H1 (cell line): ENCODE measurements around the gene SNRPN. TPM values are rescaled to one million over a fixed set of nuclear protein-coding genes. Genes with fewer than 3 reads are reported as not detected.

Experiments
- CTCF ChIA-PET: fragments of 300-600 bp; sonication (Branson Sonifier 250); formaldehyde crosslinking; loops from one replicate; lab custom pipeline; 2021; ENCODE audit not compliant: partially characterized antibody; lab: Charles Lee
- POLR2A ChIA-PET: fragments of 300-600 bp; sonication (Branson Sonifier 250); formaldehyde crosslinking; loops from one replicate; lab custom pipeline; 2021; ENCODE audit warnings: inconsistent platforms; ENCODE audit not compliant: partially characterized antibody; lab: Charles Lee
- DNase-seq, 2 experiments: peaks; one replicate each; pipeline versions ENCODE4 v3.0.0 to v3.0.0-alpha.2; 2010 to 2022; ENCODE audit warnings: low spot score in 2 of 2, low read depth in 1 of 2, mixed read lengths in 1 of 2
- FAIRE-seq: peaks from 2 replicates; lab custom pipeline; 2011; peaks lifted over from hg19 to GRCh38; lab: Jason Lieb, UNC
- H2AFZ ChIP-seq: 2 replicates; pipeline ENCODE4 v1.8.1; 2012; ENCODE audit warnings: low read length, inconsistent platforms
- H2AK5ac ChIP-seq: 2 replicates; pipeline ENCODE4 v1.6.1; 2013; ENCODE audit warnings: low read depth, low read length
- H2BK120ac ChIP-seq: replicated peaks from 2 replicates; pipeline ENCODE3; 2013; ENCODE audit warnings: low read depth, low read length, inconsistent platforms
- H2BK12ac ChIP-seq: 2 replicates; pipeline ENCODE4 v1.6.1; 2013; ENCODE audit warnings: low read depth, low read length
- H2BK15ac ChIP-seq: 2 replicates; pipeline ENCODE4 v1.6.1; 2013; ENCODE audit warnings: low read length
- H2BK20ac ChIP-seq: 2 replicates; pipeline ENCODE4 v1.6.1; 2013; ENCODE audit warnings: low read length
- H2BK5ac ChIP-seq: 2 replicates; pipeline ENCODE4 v1.6.1; 2013; ENCODE audit warnings: low read depth, low read length
- H3K14ac ChIP-seq: 2 replicates; pipeline ENCODE4 v1.6.1; 2013; ENCODE audit warnings: inconsistent platforms; ENCODE audit not compliant: insufficient read length
- H3K18ac ChIP-seq: 2 replicates; pipeline ENCODE4 v1.6.1; 2013; ENCODE audit warnings: low read length; ENCODE audit errors: extremely low read depth
- H3K23ac ChIP-seq: 2 replicates; pipeline ENCODE4 v1.6.1; 2013; ENCODE audit warnings: inconsistent platforms; ENCODE audit not compliant: insufficient read length
- H3K23me2 ChIP-seq: 2 replicates; pipeline ENCODE4 v1.6.1; 2013; ENCODE audit warnings: low read depth, low read length
- H3K27ac ChIP-seq: 2 replicates; pipeline ENCODE4 v1.6.1; 2011; ENCODE audit warnings: low read depth, low read length, inconsistent platforms
- H3K27me3 ChIP-seq, 4 experiments: replicated peaks in 1 of 4; 1 replicate in 1 of 4; 2 replicates in 3 of 4; pipeline versions ENCODE4 v1.6.1 to v1.8.1; 2011 to 2013; ENCODE audit warnings: low read length in 3 of 4, mild to moderate bottlenecking in 3 of 4, inconsistent platforms in 2 of 4, mixed read lengths in 2 of 4, moderate library complexity in 1 of 4; ENCODE audit not compliant: control insufficient read depth in 3 of 4, insufficient read depth in 3 of 4; ENCODE audit errors: extremely low read depth in 1 of 4
- H3K36me3 ChIP-seq, 4 experiments: 2 replicates each; pipeline versions ENCODE4 v1.6.1 to v1.8.1; 2011 to 2013; ENCODE audit warnings: mild to moderate bottlenecking in 4 of 4, low read length in 3 of 4, moderate library complexity in 2 of 4, control low read depth in 1 of 4, inconsistent platforms in 1 of 4; ENCODE audit not compliant: insufficient read depth in 4 of 4, control insufficient read depth in 2 of 4
- H3K4ac ChIP-seq: replicated peaks from 2 replicates; pipeline ENCODE3; 2013; ENCODE audit warnings: low read length, low read depth, mixed read lengths, inconsistent platforms; ENCODE audit not compliant: insufficient read length
- H3K4me1 ChIP-seq, 4 experiments: replicated peaks in 1 of 4; 1 replicate in 1 of 4; 2 replicates in 3 of 4; pipeline versions ENCODE4 v1.6.1 to v1.8.1; 2011 to 2013; ENCODE audit warnings: low read length in 3 of 4, inconsistent platforms in 2 of 4, mixed read lengths in 1 of 4; ENCODE audit not compliant: insufficient read depth in 4 of 4, control insufficient read depth in 3 of 4
- H3K4me2 ChIP-seq, 2 experiments: 2 replicates each; pipeline versions ENCODE4 v1.6.1 to v1.8.1; 2011 to 2013; ENCODE audit warnings: low read depth in 2 of 2, low read length in 2 of 2, control low read depth in 1 of 2, inconsistent platforms in 1 of 2, mild to moderate bottlenecking in 1 of 2; ENCODE audit not compliant: insufficient read depth in 1 of 2
- H3K4me3 ChIP-seq, 4 experiments: fragments of 200-600, 300-600 bp in 1 of 4; sonication (generic), shearing (Covaris generic), sonication (Bioruptor Twin) in 1 of 4; 2 replicates each; pipeline versions ENCODE4 v1.5.1 to v1.8.1; 2011 to 2016; ENCODE audit warnings: low read length in 4 of 4, low read depth in 3 of 4, control low read depth in 2 of 4, inconsistent platforms in 2 of 4, mild to moderate bottlenecking in 2 of 4, mixed read lengths in 1 of 4, moderate library complexity in 1 of 4; ENCODE audit not compliant: insufficient read depth in 2 of 4; ENCODE audit errors: extremely low read depth in 1 of 4
- H3K56ac ChIP-seq: replicated peaks from 2 replicates; pipeline ENCODE3; 2013; ENCODE audit warnings: low read depth, mild to moderate bottlenecking, mixed read lengths, low read length, inconsistent platforms; ENCODE audit not compliant: insufficient read length
- H3K79me1 ChIP-seq: 2 replicates; pipeline ENCODE4 v1.6.1; 2013; ENCODE audit warnings: low read depth, low read length, control low read depth
- H3K79me2 ChIP-seq, 2 experiments: 2 replicates each; pipeline versions ENCODE4 v1.6.1 to v1.8.1; 2012 to 2013; ENCODE audit warnings: low read length in 2 of 2, mild to moderate bottlenecking in 2 of 2, inconsistent platforms in 1 of 2; ENCODE audit not compliant: insufficient read depth in 2 of 2, control insufficient read depth in 1 of 2
- H3K9ac ChIP-seq, 4 experiments: replicated peaks in 1 of 4; 1 replicate in 1 of 4; 2 replicates in 3 of 4; pipeline versions ENCODE4 v1.6.1 to v1.8.1; 2011 to 2013; ENCODE audit warnings: low read depth in 3 of 4, low read length in 3 of 4, control low read depth in 2 of 4, mild to moderate bottlenecking in 2 of 4, moderate library complexity in 2 of 4, inconsistent platforms in 1 of 4; ENCODE audit errors: extremely low read depth in 1 of 4
- H3K9me3 ChIP-seq, 2 experiments: 2 replicates each; pipeline versions ENCODE4 v1.6.1 to v1.8.1; 2012 to 2013; ENCODE audit warnings: mild to moderate bottlenecking in 2 of 2, moderate library complexity in 2 of 2, control low read depth in 1 of 2, inconsistent platforms in 1 of 2, low read depth in 1 of 2, low read length in 1 of 2, mixed read lengths in 1 of 2; ENCODE audit not compliant: insufficient read depth in 2 of 2
- H4K20me1 ChIP-seq, 2 experiments: replicated peaks in 1 of 2; 2 replicates each; pipeline versions ENCODE3 to v1.8.1; 2011 to 2013; ENCODE audit warnings: inconsistent platforms in 2 of 2, low read length in 2 of 2, mild to moderate bottlenecking in 1 of 2; ENCODE audit not compliant: insufficient read depth in 2 of 2, control insufficient read depth in 1 of 2
- H4K5ac ChIP-seq: 2 replicates; pipeline ENCODE4 v1.6.1; 2013; ENCODE audit warnings: low read length, low read depth, mixed read lengths, inconsistent platforms; ENCODE audit not compliant: insufficient read length
- H4K8ac ChIP-seq: 2 replicates; pipeline ENCODE4 v1.8.0; 2013; ENCODE audit warnings: mild to moderate bottlenecking, moderate library complexity, low read length, inconsistent platforms; ENCODE audit not compliant: insufficient read depth; ENCODE audit errors: extremely low read depth
- H4K91ac ChIP-seq: replicated peaks from 2 replicates; pipeline ENCODE3; 2013; ENCODE audit warnings: low read length, mixed read lengths, inconsistent platforms; ENCODE audit not compliant: insufficient read length
- ASH2L ChIP-seq: fragments of 200-600, 300-600 bp; sonication (generic); IDR thresholded peaks from one replicate; pipeline ENCODE4 v1.7.1; 2017; ENCODE audit warnings: low read length
- BRCA1 ChIP-seq: IDR thresholded peaks from 2 replicates; pipeline ENCODE4 v1.6.1; 2012; ENCODE audit warnings: low read depth, low read length, improper control_type of control experiment
- EGR1 ChIP-seq: IDR thresholded peaks from 2 replicates; pipeline ENCODE4 v1.6.1; 2011; ENCODE audit warnings: low read depth, low read length, borderline replicate concordance
- EP300 ChIP-seq, 2 experiments: IDR thresholded peaks; 1 replicate in 1 of 2; 2 replicates in 1 of 2; pipeline ENCODE4 v1.6.1; 2011 to 2012; ENCODE audit warnings: low read depth in 2 of 2, low read length in 2 of 2, mild to moderate bottlenecking in 2 of 2, borderline replicate concordance in 1 of 2, inconsistent platforms in 1 of 2, moderate library complexity in 1 of 2
- FOSL1 ChIP-seq: IDR thresholded peaks from 2 replicates; pipeline ENCODE4 v1.6.1; 2011; ENCODE audit warnings: mild to moderate bottlenecking, low read depth, low read length, moderate library complexity; ENCODE audit not compliant: insufficient read depth
- HDAC6 ChIP-seq: IDR thresholded peaks from one replicate; pipeline ENCODE4 v1.7.1; 2012; ENCODE audit warnings: low read depth, mild to moderate bottlenecking, inconsistent platforms, low read length, moderate library complexity
- JUND ChIP-seq: IDR thresholded peaks from 2 replicates; pipeline ENCODE4 v1.6.1; 2011; ENCODE audit warnings: mild to moderate bottlenecking, improper control_type of control experiment, low read length
- KDM1A ChIP-seq: fragments of 200-600, 300-600 bp; sonication (generic); IDR thresholded peaks from 2 replicates; pipeline ENCODE4 v1.7.1; 2016; ENCODE audit warnings: mild to moderate bottlenecking, low read length, borderline replicate concordance
- PHF8 ChIP-seq: fragments of 200-600 bp; sonication (generic); conservative IDR thresholded peaks from 2 replicates; pipeline ENCODE4 v1.7.1; 2012; ENCODE audit warnings: low read depth, mild to moderate bottlenecking, inconsistent platforms, low read length, moderate library complexity
- POLR2A ChIP-seq, 2 experiments: IDR thresholded peaks; 1 replicate in 1 of 2; 2 replicates in 1 of 2; pipeline ENCODE4 v1.6.1; 2011; ENCODE audit warnings: low read depth in 2 of 2, low read length in 2 of 2, mild to moderate bottlenecking in 2 of 2; ENCODE audit errors: control extremely low read depth in 1 of 2
- POLR2AphosphoS5 ChIP-seq: IDR thresholded peaks from 2 replicates; pipeline ENCODE4 v1.6.1; 2011; ENCODE audit warnings: low read depth, low read length
- POU5F1 ChIP-seq: IDR thresholded peaks from 2 replicates; pipeline ENCODE4 v1.6.1; 2011; ENCODE audit warnings: low read depth, mild to moderate bottlenecking, low read length, moderate library complexity
- WGBS, 2 experiments: shearing (Covaris generic) in 1 of 2; methylation state at CpG; one replicate each; pipeline versions ENCODE4 v1.1.6 to v1.1.7; 2013 to 2015; ENCODE audit warnings: low lambda C conversion rate in 2 of 2, mixed read lengths in 2 of 2, inconsistent platforms in 1 of 2, low coverage in 1 of 2, missing lambda C conversion rate in 1 of 2; ENCODE audit not compliant: insufficient replicate concordance in 2 of 2, insufficient coverage in 1 of 2, insufficient read length in 1 of 2; ENCODE audit errors: extremely low coverage in 1 of 2, missing lambda C conversion rate in 1 of 2; 5-methylcytosine and 5-hydroxymethylcytosine counted together
- polyA plus RNA-seq, 7 experiments: library from polyadenylated mRNA; depleted of rRNA in 3 of 7; stranded (reverse) in 5 of 7; unstranded in 2 of 7; fragments of >200 nt in 5 of 7; fragments of 200-250 nt in 2 of 7; gene quantifications; 1 replicate in 5 of 7; 2 replicates in 1 of 7; 4 replicates in 1 of 7; pipeline versions ENCODE4 v1.2.1 to v1.2.3, GENCODE V29; 2011 to 2013; ENCODE audit warnings: missing spikeins in 2 of 7, mixed read lengths in 2 of 7
- total RNA-seq: library from RNA; stranded (reverse); fragmentation: NEBNext Ultra II Directional; extraction: Animal tissue kit (Norgen Biotek cat#: 25700); gene quantifications from 2 replicates; pipeline ENCODE4 v1.2.1, GENCODE V29; 2021
- TF ChIP-seq, protein P1 (sequence below): IDR thresholded peaks from 2 replicates; pipeline ENCODE4 v1.6.1; 2012; ENCODE audit warnings: inconsistent platforms

Gene SNRPN
- total and polyA plus RNA-seq, 2 of the 8 experiments (the other 6 are each of a cell fraction or from before 2014, with no cell fraction given), result 905 to 1,396 TPM

DNA sequence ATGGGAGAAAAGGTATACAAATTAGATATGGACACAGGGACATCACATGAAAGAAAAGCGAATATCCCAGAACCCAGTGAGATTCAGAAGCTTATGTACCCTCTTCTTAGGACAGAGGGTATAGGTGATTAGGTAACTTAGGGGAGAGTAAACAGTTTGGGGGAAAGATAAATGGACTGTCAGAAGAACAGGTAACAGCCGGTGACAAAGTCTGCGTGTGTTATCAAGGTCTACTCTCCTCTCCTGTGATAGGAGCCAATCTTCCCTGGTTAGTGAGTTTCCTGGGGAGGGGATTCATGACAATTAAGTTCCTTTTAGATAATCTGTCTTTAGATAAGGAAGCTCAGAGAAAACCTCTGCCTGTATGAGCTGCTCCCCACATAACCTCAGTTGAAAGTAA is 30.6 kb upstream of the SNRPN start:
- Histone ChIP-seq H4K5ac (no peak overlapping the region), H3K27ac (no peak overlapping the region), H4K91ac (no peak overlapping the region), H2BK5ac (0 out of 2 replicates have a peak overlapping the region, but pooled peaks have one; percentile 7), H2BK20ac (no peak overlapping the region), H3K23me2 (peaks cover 2% of the 10 kb centered on the region; the same call in 1 of the 2 replicates), H3K36me3 (no peaks in the 10 kb centered on the region; a peak in 1 of 8 replicates), H2AK5ac (no peak overlapping the region), H4K20me1 (no peaks in the 10 kb centered on the region), H3K79me2 (peaks cover 0 to 3% of the 10 kb centered on the region in 2 experiments; a peak in 1 of 4 replicates), H3K9ac (no peak overlapping the region), H3K23ac (no peak overlapping the region), H3K4me1 (peaks cover 0 to 14% (median 8%) of the 10 kb centered on the region in 4 experiments; a peak in 5 of 7 replicates), H2BK15ac (no peak overlapping the region), H3K9me3 (peaks cover 0 to 10% of the 10 kb centered on the region in 2 experiments; a peak in 2 of 4 replicates), H4K8ac (no peak overlapping the region), H3K4me3 (no peak overlapping the region), H2BK120ac (no peak overlapping the region), H3K56ac (no peak overlapping the region), H3K14ac (no peak overlapping the region), H3K4me2 (no peak overlapping the region), H3K4ac (no peak overlapping the region), H3K18ac (no peak overlapping the region), H2BK12ac (no peak overlapping the region), H3K79me1 (no peaks in the 10 kb centered on the region), H2AFZ (no peak overlapping the region), H3K27me3 (no peaks in the 10 kb centered on the region)
- 83% methylated on average over 3 of the region's 3 CpGs; no CpG with 5 or more reads in 1 of the 2 experiments for WGBS, 2 experiments
- POLR2A ChIA-PET, result interaction anchor here (1.3 to 1.9 kb wide), 6 partner anchors 9 to 34 kb away, joined by 4 to 8 read pairs (median 6); no protein-coding TSS in a partner anchor
- FAIRE-seq (no peak), DNase-seq (no peak)
- TF ChIP-seq POLR2A (IDR thresholded peaks at IDR 0.05; ENCODE audit: control extremely low read depth in 1 of 2, low read depth in 2 of 2, low read length in 2 of 2) (no peak), KDM1A (no peak), EGR1 (no peak), EP300 (IDR thresholded peaks at IDR 0.05; ENCODE audit: borderline replicate concordance in 1 of 2, low read depth in 2 of 2, low read length in 2 of 2) (no peak), JUND (no peak), ASH2L (no peak), POU5F1 (no peak), FOSL1 (no peak), PHF8 (no peak), BRCA1 (no peak), HDAC6 (no peak), POLR2AphosphoS5 (no peak)
- TF ChIP-seq, protein P1, sequence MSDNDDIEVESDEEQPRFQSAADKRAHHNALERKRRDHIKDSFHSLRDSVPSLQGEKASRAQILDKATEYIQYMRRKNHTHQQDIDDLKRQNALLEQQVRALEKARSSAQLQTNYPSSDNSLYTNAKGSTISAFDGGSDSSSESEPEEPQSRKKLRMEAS, result no peak
- CTCF ChIA-PET, result interaction anchor here (0.8 to 1.6 kb wide), 4 partner anchors 9 to 78 kb away, joined by 3 to 7 read pairs (median 4); no protein-coding TSS in a partner anchor
